SK-N-SH treated with all-trans-retinoic acid at 6 μM for 48 hours (cell line): Measurements from ENCODE around the gene PTRH2.

Experiments used
- ATAC-seq: fragments of 200-7000 bp; cut with Tn5 transposase; 3 replicates; pipeline ENCODE4 v1.9.1; 2020; ENCODE audit warnings: mild to moderate bottlenecking, moderate library complexity
- CSDC2 ChIP-seq: fragments of 250-450 bp; sonication (Bioruptor Pico); IDR thresholded peaks from 2 replicates; pipeline ENCODE4 v1.5.0; 2020; ENCODE audit warnings: mild to moderate bottlenecking, moderate library complexity
- CSRNP3 ChIP-seq: fragments of 250-450 bp; sonication (Bioruptor Pico); IDR thresholded peaks from 2 replicates; pipeline ENCODE4 v1.5.1; 2021; ENCODE audit warnings: mild to moderate bottlenecking, moderate library complexity
- ESRRG ChIP-seq: fragments of 250-450 bp; sonication (Bioruptor Pico); IDR thresholded peaks from 2 replicates; pipeline ENCODE4 v1.6.1; 2021; ENCODE audit warnings: mild to moderate bottlenecking
- GLIS3 ChIP-seq: fragments of 250-450 bp; sonication (Bioruptor Pico); IDR thresholded peaks from 2 replicates; pipeline ENCODE4 v1.5.0; 2020; ENCODE audit warnings: mild to moderate bottlenecking, moderate library complexity
- ISL1 ChIP-seq: fragments of 250-450 bp; sonication (Bioruptor Pico); IDR thresholded peaks from 2 replicates; pipeline ENCODE4 v2.1.2; 2022; ENCODE audit warnings: mild to moderate bottlenecking, moderate library complexity
- PATZ1 ChIP-seq: fragments of 250-450 bp; sonication (Bioruptor Pico); IDR thresholded peaks from 2 replicates; pipeline ENCODE4 v1.8.0; 2020; ENCODE audit warnings: mild to moderate bottlenecking, moderate library complexity, borderline replicate concordance
- POU6F1 ChIP-seq: fragments of 250-450 bp; sonication (Bioruptor Pico); IDR thresholded peaks from 2 replicates; pipeline ENCODE4 v1.8.0; 2021; ENCODE audit warnings: low read depth, mild to moderate bottlenecking, moderate library complexity, borderline replicate concordance
- RARB ChIP-seq: fragments of 250-450 bp; sonication (Bioruptor Pico); IDR thresholded peaks from 2 replicates; pipeline ENCODE4 v1.8.0; 2021; ENCODE audit warnings: mild to moderate bottlenecking, moderate library complexity
- SNAI2 ChIP-seq: fragments of 250-450 bp; sonication (Bioruptor Pico); IDR thresholded peaks from 2 replicates; pipeline ENCODE4 v1.5.0; 2020; ENCODE audit warnings: mild to moderate bottlenecking, moderate library complexity
- TOX ChIP-seq: fragments of 250-450 bp; sonication (Bioruptor Pico); IDR thresholded peaks from 2 replicates; pipeline ENCODE4 v1.8.0; 2021; ENCODE audit warnings: mild to moderate bottlenecking, moderate library complexity, borderline replicate concordance
- TSHZ2 ChIP-seq: fragments of 250-450 bp; sonication (Bioruptor Pico); IDR thresholded peaks from 2 replicates; pipeline ENCODE4 v1.5.0; 2020; ENCODE audit warnings: mild to moderate bottlenecking, moderate library complexity
- ZC3H10 ChIP-seq: fragments of 250-450 bp; sonication (Bioruptor Pico); IDR thresholded peaks from 2 replicates; pipeline ENCODE4 v1.5.1; 2021; ENCODE audit warnings: mild to moderate bottlenecking, moderate library complexity
- ZFP3 ChIP-seq: fragments of 250-450 bp; sonication (Bioruptor Pico); IDR thresholded peaks from 2 replicates; pipeline ENCODE4 v1.5.0; 2020; ENCODE audit warnings: mild to moderate bottlenecking, moderate library complexity
- ZFP30 ChIP-seq: fragments of 450-650 bp; formaldehyde crosslinking; IDR thresholded peaks from 2 replicates; pipeline ENCODE4 v1.5.0; 2022; ENCODE audit warnings: mild to moderate bottlenecking, moderate library complexity
- ZNF565 ChIP-seq: fragments of 450-650 bp; formaldehyde crosslinking; conservative IDR thresholded peaks from 2 replicates; pipeline ENCODE4 v1.5.0; 2020; ENCODE audit warnings: low read depth, mild to moderate bottlenecking, moderate library complexity
- ZNF8 ChIP-seq: fragments of 450-650 bp; formaldehyde crosslinking; IDR thresholded peaks from 2 replicates; pipeline ENCODE4 v1.5.0; 2020; ENCODE audit warnings: mild to moderate bottlenecking, moderate library complexity

PTRH2 gene

GRCh38 chr17:59699218-59699617 is 8.0 kb downstream of the PTRH2 start (continued):
- no peak for TF ChIP-seq CSDC2 (CRISPR knock-in tag)

GRCh38 chr17:59698143-59698542 is 9.1 kb downstream of the PTRH2 start:
- no peak for TF ChIP-seq ZFP30 (CRISPR knock-in tag)
- no peak for TF ChIP-seq CSRNP3 (CRISPR knock-in tag)
- TF ChIP-seq ISL1 (CRISPR knock-in tag): no peak
- no peak for TF ChIP-seq TOX (CRISPR knock-in tag)
- no peak for TF ChIP-seq ZC3H10 (CRISPR knock-in tag)
- TF ChIP-seq RARB (CRISPR knock-in tag): no peak
- TF ChIP-seq ZFP3 (CRISPR knock-in tag): no peak
- no peak for TF ChIP-seq ZNF8 (CRISPR knock-in tag)
- TF ChIP-seq POU6F1 (CRISPR knock-in tag): no peak
- no peak for TF ChIP-seq TSHZ2 (CRISPR knock-in tag)
- no peak for TF ChIP-seq ESRRG (CRISPR knock-in tag)
- no peak for TF ChIP-seq ZNF565 (CRISPR knock-in tag)
- TF ChIP-seq SNAI2 (CRISPR knock-in tag): no peak
- no peak for ATAC-seq

GRCh38 chr17:59696682-59697277 is 10.4 kb downstream of the PTRH2 start:
- 0 out of 2 replicates have a peak, but pooled peaks have one; percentile 15 for TF ChIP-seq GLIS3 (CRISPR knock-in tag)
- TF ChIP-seq ZC3H10 (CRISPR knock-in tag): no peak
- TF ChIP-seq ZFP3 (CRISPR knock-in tag): no peak
- no peak for TF ChIP-seq ZNF8 (CRISPR knock-in tag)
- TF ChIP-seq SNAI2 (CRISPR knock-in tag): no peak
- 0 out of 2 replicates have a peak, but pooled peaks have one; percentile 1 for TF ChIP-seq PATZ1 (CRISPR knock-in tag)
- no peak for TF ChIP-seq CSDC2 (CRISPR knock-in tag)
- TF ChIP-seq ISL1 (CRISPR knock-in tag): no peak
- TF ChIP-seq CSRNP3 (CRISPR knock-in tag): peak; percentile 52; the same call in 1 of the 2 replicates
- TF ChIP-seq RARB (CRISPR knock-in tag): no peak
- no peak for ATAC-seq

- ATAC-seq: no peak
- TF ChIP-seq ZFP3 (CRISPR knock-in tag): no peak
These were observed 11.1 kb downstream of the PTRH2 start for GRCh38 chr17:59695945-59696681.
